ENCODE results near the gene GRIN2A. TPM values are rescaled to one million over a fixed set of nuclear protein-coding genes. Genes with fewer than 3 reads are reported as not detected.
A peak's percentile ranks its signal among the peaks of the same experiment; 100 is the strongest.

GRIN2A gene
- total RNA-seq, 1 donor from 2014 or later, result under 0.01 TPM

DNA sequence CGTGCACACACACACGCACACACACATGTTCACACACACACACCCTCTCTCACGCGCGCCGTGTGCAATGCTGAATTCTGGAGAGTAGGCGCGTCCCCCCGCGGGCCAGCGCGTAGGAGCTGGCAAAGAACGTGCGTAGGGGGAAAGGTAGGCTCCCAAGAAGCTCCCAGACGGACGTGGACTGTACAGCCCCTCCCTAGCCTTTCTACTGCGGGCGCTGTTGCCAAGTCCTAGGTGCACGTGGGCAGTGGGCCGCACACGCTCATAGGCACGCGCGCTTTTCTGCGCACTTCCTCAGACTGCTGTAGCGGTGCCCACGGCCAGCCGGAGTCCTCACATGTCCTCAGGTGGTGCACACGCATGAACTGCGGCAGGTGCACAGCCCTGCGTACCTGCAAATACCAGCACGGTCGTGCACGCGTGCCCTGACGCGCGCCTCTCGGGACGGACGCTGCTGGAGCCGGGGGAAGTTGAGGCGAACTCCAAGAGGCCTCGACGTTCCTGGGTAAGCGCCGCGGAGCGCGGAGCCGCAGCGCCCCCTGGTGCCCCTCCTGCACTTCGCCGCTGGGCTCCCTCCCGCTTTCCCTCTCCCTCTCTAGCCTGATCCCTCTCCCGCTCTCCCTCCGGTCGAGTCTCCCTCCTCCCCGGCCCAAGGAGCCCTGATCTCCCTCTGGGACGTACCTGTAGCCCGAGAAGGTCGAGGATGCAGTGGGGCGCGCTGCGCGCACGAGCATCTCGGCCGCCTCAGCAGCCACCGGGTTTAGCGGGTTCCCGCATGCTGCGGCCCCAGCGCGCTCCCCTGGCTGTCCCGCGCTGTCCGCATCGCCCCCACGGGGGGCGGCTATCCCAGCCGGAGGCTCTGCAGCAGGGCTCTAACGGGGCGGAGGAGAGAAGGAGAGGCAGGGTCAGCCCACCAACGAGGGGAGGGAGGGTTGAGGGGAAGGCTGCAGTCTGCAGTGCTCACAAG, 749 bp downstream of the GRIN2A start:
- H3K27me3 ChIP-seq (ENCODE audit: control insufficient read depth, insufficient read depth, low read length), result peaks cover 49% of the 10 kb centered on the region
- TF ChIP-seq, protein P1, sequence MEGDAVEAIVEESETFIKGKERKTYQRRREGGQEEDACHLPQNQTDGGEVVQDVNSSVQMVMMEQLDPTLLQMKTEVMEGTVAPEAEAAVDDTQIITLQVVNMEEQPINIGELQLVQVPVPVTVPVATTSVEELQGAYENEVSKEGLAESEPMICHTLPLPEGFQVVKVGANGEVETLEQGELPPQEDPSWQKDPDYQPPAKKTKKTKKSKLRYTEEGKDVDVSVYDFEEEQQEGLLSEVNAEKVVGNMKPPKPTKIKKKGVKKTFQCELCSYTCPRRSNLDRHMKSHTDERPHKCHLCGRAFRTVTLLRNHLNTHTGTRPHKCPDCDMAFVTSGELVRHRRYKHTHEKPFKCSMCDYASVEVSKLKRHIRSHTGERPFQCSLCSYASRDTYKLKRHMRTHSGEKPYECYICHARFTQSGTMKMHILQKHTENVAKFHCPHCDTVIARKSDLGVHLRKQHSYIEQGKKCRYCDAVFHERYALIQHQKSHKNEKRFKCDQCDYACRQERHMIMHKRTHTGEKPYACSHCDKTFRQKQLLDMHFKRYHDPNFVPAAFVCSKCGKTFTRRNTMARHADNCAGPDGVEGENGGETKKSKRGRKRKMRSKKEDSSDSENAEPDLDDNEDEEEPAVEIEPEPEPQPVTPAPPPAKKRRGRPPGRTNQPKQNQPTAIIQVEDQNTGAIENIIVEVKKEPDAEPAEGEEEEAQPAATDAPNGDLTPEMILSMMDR (IDR thresholded peaks at IDR 0.05; ENCODE audit: insufficient read depth, low read length, poor library complexity, severe bottlenecking), result peak; percentile 87

DNA sequence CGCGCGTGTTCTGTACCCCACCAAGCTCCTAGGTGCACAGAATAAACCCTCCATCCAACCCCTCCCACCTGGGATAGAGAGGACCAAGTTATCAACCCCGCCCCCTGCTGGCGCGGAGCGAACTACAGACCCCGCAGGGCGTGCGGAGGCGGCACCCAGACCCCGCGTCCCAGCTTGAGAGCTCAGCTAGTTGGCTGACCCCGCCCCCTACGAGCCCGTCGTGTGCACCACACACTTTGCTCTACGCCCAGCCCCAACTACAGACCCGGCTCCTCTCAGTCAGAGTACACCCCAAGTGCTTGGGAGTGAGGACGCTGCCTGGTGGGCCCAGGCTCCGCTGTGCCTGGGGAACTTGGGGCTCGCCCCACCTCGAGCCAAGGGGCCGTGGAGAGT, 1.5 kb downstream of the GRIN2A start:
- Histone ChIP-seq H3K27me3 (ENCODE audit: control insufficient read depth, insufficient read depth, low read length) (peaks cover 49% of the 10 kb centered on the region), H3K36me3 (ENCODE audit: control insufficient read depth, insufficient read depth, low read length) (no peaks in the 10 kb centered on the region), H3K4me3 (ENCODE audit: low read depth, low read length) (no peak overlapping the region)
- DNase-seq (ENCODE audit: low read depth), result no peak
- TF ChIP-seq, protein P1 (IDR thresholded peaks at IDR 0.05; ENCODE audit: insufficient read depth, low read length, poor library complexity, severe bottlenecking), result peak; percentile 49

More for the DNA sequence above, 749 bp downstream of the GRIN2A start:
- Histone ChIP-seq H3K36me3 (ENCODE audit: control insufficient read depth, insufficient read depth, low read length) (no peaks in the 10 kb centered on the region), H3K4me3 (ENCODE audit: low read depth, low read length) (no peak overlapping the region)
- DNase-seq (ENCODE audit: low read depth), result no peak

DNA sequence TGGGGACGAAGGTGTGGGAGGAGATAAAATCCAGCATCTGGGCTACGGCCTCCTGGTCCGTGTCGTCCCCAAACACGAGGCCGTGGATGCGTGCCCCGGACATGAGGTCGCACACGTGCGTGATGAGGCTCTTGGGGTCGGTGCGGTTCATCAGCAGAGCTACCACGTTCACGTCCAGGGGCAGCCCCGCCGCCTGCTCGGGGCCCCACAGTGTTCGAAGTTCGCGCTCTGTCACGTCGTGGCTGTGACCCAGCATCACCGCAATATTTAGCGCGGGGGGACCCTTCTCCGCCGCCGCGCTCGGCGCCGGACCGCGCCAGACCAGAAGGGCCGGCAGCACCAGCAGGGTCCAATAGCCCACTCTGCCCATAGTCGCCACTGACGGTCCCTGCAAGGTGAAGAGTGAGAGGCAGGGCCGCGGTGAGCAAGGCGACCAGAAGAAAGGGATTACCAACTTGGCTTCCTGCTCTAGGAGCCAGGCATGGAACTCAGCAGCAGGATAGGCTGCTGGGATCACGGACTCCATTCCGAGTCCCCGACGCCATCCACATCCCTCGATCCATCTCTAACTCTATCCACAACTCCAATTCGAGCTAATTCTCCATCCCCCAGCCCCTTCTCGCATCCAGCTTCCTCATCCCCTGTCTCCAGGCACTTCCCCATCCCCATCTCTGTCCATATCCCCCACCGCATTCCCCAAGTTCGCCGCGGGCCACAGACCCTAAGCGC, 2.0 kb downstream of the GRIN2A start:
- TF ChIP-seq, protein P1 (IDR thresholded peaks at IDR 0.05; ENCODE audit: insufficient read depth, low read length, poor library complexity, severe bottlenecking), result no peak
- H3K4me3 ChIP-seq (ENCODE audit: low read depth, low read length), result no peak overlapping the region
- no peaks in the 10 kb centered on the region for H3K36me3 ChIP-seq (ENCODE audit: control insufficient read depth, insufficient read depth, low read length)
- no peak for DNase-seq (ENCODE audit: low read depth)
- H3K27me3 ChIP-seq (ENCODE audit: control insufficient read depth, insufficient read depth, low read length), result peaks cover 49% of the 10 kb centered on the region

DNA sequence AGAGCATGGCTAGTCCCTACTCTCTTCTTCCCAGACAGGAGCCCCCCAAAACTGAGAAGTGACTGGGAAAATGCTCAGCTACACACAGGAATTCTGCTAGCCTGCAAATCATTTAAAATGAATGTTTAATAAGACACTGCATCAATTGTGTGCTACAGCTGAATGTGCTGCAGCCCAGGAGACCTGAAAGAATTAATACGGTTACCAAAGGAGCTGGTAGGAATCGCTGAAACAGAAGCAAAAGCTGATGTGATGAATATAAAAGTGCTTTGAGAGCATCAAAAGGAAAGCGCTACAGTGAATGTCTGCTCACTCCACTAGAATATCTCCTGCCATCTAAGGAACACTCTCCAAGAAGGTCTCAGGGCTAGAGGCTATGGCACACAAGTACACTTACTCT, 3.7 kb downstream of the GRIN2A start:
- TF ChIP-seq, protein P1 (IDR thresholded peaks at IDR 0.05; ENCODE audit: insufficient read depth, low read length, poor library complexity, severe bottlenecking), result no peak
- Histone ChIP-seq H3K36me3 (ENCODE audit: control insufficient read depth, insufficient read depth, low read length) (no peaks in the 10 kb centered on the region), H3K27me3 (ENCODE audit: control insufficient read depth, insufficient read depth, low read length) (peaks cover 40% of the 10 kb centered on the region), H3K4me3 (ENCODE audit: low read depth, low read length) (no peak overlapping the region)
- DNase-seq (ENCODE audit: low read depth), result no peak

DNA sequence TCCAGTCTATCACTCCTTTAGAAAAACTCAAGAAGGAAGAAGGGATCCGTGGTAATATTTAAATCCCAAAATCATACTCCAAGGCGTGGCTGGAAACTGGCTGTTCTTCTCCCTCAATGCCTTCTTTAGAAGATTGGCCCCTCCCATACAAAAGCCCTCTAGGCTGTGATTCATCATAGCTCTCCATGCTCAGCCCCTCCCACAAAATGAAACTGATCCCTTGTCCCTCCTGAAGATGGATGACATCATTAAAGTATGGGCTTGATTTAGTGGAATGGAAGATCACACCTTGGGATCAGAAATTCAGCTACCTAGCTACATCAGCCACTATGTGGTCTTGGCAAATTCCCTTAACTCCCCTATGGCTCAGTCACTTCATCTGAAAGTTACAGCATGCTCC, 4.1 kb downstream of the GRIN2A start:
- H3K4me3 ChIP-seq (ENCODE audit: low read depth, low read length), result no peak overlapping the region
- H3K27me3 ChIP-seq (ENCODE audit: control insufficient read depth, insufficient read depth, low read length), result peaks cover 36% of the 10 kb centered on the region
- TF ChIP-seq, protein P1 (IDR thresholded peaks at IDR 0.05; ENCODE audit: insufficient read depth, low read length, poor library complexity, severe bottlenecking), result no peak
- no peak for DNase-seq (ENCODE audit: low read depth)
- H3K36me3 ChIP-seq (ENCODE audit: control insufficient read depth, insufficient read depth, low read length), result no peaks in the 10 kb centered on the region
